Upper lobe of left lung (tissue), 6 donors: ENCODE results near the gene FGF3. TPM values are rescaled to one million over a fixed set of nuclear protein-coding genes. Genes with fewer than 3 reads are reported as not detected.
"Not testable (repeated sequence)": the region's sequence is repeated elsewhere in the genome, so short reads cannot be mapped to it uniquely, and the experiment has no call there.

Experiments used
- ATAC-seq, 2 donors: fragments of 200-7000 bp; cut with Tn5 transposase; one replicate each; pipeline ENCODE4 v1.9.1; 2022; ENCODE audit warnings: mild to moderate bottlenecking in 2 of 2, moderate library complexity in 2 of 2; ENCODE audit not compliant: low FRiP score in 2 of 2
- DNase-seq, 2 donors: peaks; one replicate each; pipeline ENCODE4 v3.0.0-alpha.2; 2019 to 2020
- H3K27ac ChIP-seq, 4 donors: fragments of 200-600 bp; sonication (generic); one replicate each; pipeline ENCODE4 v1.5.1; 2016 to 2019
- H3K27me3 ChIP-seq, 4 donors: fragments of 200-600 bp; sonication (generic); one replicate each; pipeline ENCODE4 v1.5.1; 2017 to 2019
- H3K36me3 ChIP-seq, 4 donors: fragments of 200-600 bp; sonication (generic); one replicate each; pipeline ENCODE4 v1.5.1; 2016 to 2019
- H3K4me1 ChIP-seq, 4 donors: fragments of 200-600 bp; sonication (generic); one replicate each; pipeline ENCODE4 v1.5.1; 2018 to 2019
- H3K4me3 ChIP-seq, 4 donors: fragments of 200-600 bp; sonication (generic); one replicate each; pipeline ENCODE4 v1.5.1; 2017 to 2019; ENCODE audit warnings: mild to moderate bottlenecking in 2 of 4, moderate library complexity in 1 of 4
- H3K9me3 ChIP-seq, 4 donors: fragments of 200-600 bp; sonication (generic); one replicate each; pipeline ENCODE4 v1.5.1; 2018 to 2019
- CTCF ChIP-seq, 6 experiments: fragments of 450-650 bp in 4 of 6; fragments of 200-600 bp in 2 of 6; sonication (generic) in 2 of 6; IDR thresholded peaks; one replicate each; pipeline ENCODE4 v1.5.1; 2016 to 2019; ENCODE audit warnings: antibody characterized with exemption in 6 of 6
- EP300 ChIP-seq, 4 donors: sonication (generic); formaldehyde crosslinking; IDR thresholded peaks; one replicate each; pipeline ENCODE4 v1.5.1; 2017; ENCODE audit warnings: antibody characterized with exemption in 4 of 4, control low read depth in 2 of 4
- POLR2A ChIP-seq, 4 donors: fragments of 450-650 bp; IDR thresholded peaks; one replicate each; pipeline ENCODE4 v1.5.1; 2016 to 2017; ENCODE audit warnings: antibody characterized with exemption in 4 of 4, mild to moderate bottlenecking in 2 of 4
- POLR2AphosphoS5 ChIP-seq, 2 donors: sonication (generic); formaldehyde crosslinking; IDR thresholded peaks; one replicate each; pipeline ENCODE4 v1.5.1; 2017; ENCODE audit warnings: antibody characterized with exemption in 2 of 2
- WGBS, 2 donors: methylation state at CpG; one replicate each; pipeline ENCODE4 v1.1.5; 2017 to 2018; 5-methylcytosine and 5-hydroxymethylcytosine counted together
- total RNA-seq, 6 donors: library from RNA; depleted of rRNA in 4 of 6; stranded (reverse); fragments of >200 nt in 4 of 6; gene quantifications; one replicate each; pipeline versions ENCODE4 v1.1.0 to v1.2.1, GENCODE V29; 2016 to 2021
- donor health status: DM: no; HTN: no; CAD: no; lungs with moderate emphysema.
- donor health status: DM: no; HTN: yes; CAD: no; lungs with severe emphysema.

The FGF3 gene
- total RNA-seq, 6 donors from 2014 or later = not detected

DNA sequence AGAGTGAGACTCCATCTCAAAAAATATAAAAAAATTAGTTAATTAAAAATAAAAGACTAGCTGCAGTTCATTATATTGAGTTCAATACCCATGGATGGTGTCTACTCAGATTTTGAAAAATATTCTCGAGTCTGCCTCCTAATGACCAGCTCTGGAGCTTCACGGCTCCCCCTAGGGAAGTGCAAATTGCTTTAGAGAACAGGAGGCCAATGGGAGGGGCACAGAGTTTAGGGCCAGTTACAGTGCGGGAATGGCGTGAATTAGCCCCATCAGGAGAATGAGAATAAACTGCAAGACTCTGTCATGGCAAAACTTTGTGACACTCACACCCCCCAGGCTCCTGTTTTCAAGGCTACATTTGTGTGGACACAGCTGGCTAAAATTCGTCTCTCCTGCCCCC lies 48.7 kb downstream of the FGF3 start:
- Histone ChIP-seq H3K4me1 (peaks cover 0 to 16% (median 0%) of the 10 kb centered on the region in 4 donors), H3K9me3 (peaks cover 0 to 3% (median 0%) of the 10 kb centered on the region in 4 donors), H3K4me3 (no peak overlapping the region), H3K27me3 (peaks cover 0 to 30% (median 10%) of the 10 kb centered on the region in 4 donors), H3K27ac (no peak overlapping the region), H3K36me3 (no peaks in the 10 kb centered on the region)
- DNase-seq = no peak
- no peak for TF ChIP-seq POLR2AphosphoS5 (IDR thresholded peaks at IDR 0.05)
- 25 to 29% methylated on average over 5 of the region's 5 CpGs for WGBS, 2 donors
- ATAC-seq = no peak

GRCh38 chr11:69765498-69765995 lies 53.7 kb downstream of the FGF3 start:
- peaks cover 0 to 3% (median 0%) of the 10 kb centered on the region in 4 donors for H3K9me3 ChIP-seq
- H3K36me3 ChIP-seq = no peaks in the 10 kb centered on the region
- TF ChIP-seq CTCF (IDR thresholded peaks at IDR 0.05) (no peak), POLR2AphosphoS5 (IDR thresholded peaks at IDR 0.05) (no peak), EP300 (IDR thresholded peaks at IDR 0.05) (no peak), POLR2A (IDR thresholded peaks at IDR 0.05) (no peak)
- WGBS, 2 donors = 66 to 80% methylated on average over 10 of the region's 10 CpGs
- H3K27ac ChIP-seq = no peak overlapping the region
- no peak overlapping the region for H3K4me3 ChIP-seq
- peaks cover 0 to 3% (median under 1%) of the 10 kb centered on the region in 4 donors for H3K27me3 ChIP-seq
- DNase-seq = no peak
- no peak for ATAC-seq
- H3K4me1 ChIP-seq = no peaks in the 10 kb centered on the region

DNA sequence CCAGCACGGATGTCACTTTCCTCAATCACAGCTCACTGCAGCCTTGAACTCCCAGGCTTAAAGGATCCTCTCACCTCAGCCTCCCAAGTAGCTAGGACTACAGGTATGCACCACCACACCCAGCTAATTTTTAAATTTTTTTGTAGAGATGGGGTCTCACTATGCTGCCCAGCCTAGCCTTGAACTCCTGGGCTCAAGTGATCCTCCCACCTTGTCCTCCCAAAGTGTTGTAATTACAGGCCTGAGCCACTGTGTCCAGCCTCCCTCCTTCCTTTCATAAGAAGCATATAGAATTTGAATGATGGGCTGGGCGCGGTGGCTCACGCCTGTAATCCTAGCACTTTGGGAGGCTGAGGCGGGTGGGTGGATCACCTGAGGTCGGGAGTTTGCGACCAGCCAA lies 54.3 kb downstream of the FGF3 start:
- not testable (repeated sequence) for H3K4me1 ChIP-seq, H3K27me3 ChIP-seq, H3K9me3 ChIP-seq, DNase-seq, H3K27ac ChIP-seq, H3K4me3 ChIP-seq, ATAC-seq, H3K36me3 ChIP-seq
- WGBS, 2 donors = 94% methylated on average over 7 of the region's 7 CpGs

GRCh38 chr11:69760319-69760718 lies 58.9 kb downstream of the FGF3 start:
- DNase-seq (no peak), ATAC-seq (no peak)
- Histone ChIP-seq H3K9me3 (peaks cover 0 to 3% (median 0%) of the 10 kb centered on the region in 4 donors), H3K4me1 (no peaks in the 10 kb centered on the region), H3K4me3 (no peak overlapping the region), H3K36me3 (no peaks in the 10 kb centered on the region), H3K27ac (no peak overlapping the region), H3K27me3 (no peaks in the 10 kb centered on the region)
- 48 to 54% methylated on average over 3 to 4 of the region's 4 CpGs for WGBS, 2 donors
- TF ChIP-seq CTCF (IDR thresholded peaks at IDR 0.05) (no peak), POLR2AphosphoS5 (IDR thresholded peaks at IDR 0.05) (no peak), POLR2A (IDR thresholded peaks at IDR 0.05) (no peak), EP300 (IDR thresholded peaks at IDR 0.05) (no peak)

Other genes starting within 250 kb of the FGF3 start
- 100 to 1,000 TPM in 5 of 6 donors, 10 to 100 TPM in 1; 23.0 to 404 (median 237) TPM for gene CCND1, start 178.3 kb downstream of the FGF3 start, total RNA-seq
- 10 to 100 TPM; 18.5 to 68.1 (median 28.3) TPM for gene LTO1, start 144.1 kb downstream of the FGF3 start, total RNA-seq
- under 1 TPM in 2 of 6 donors, not detected in 4; 0.23 to 0.24 TPM for gene FGF19, start 115.4 kb downstream of the FGF3 start, total RNA-seq
- gene FGF4, start 44.1 kb downstream of the FGF3 start, total RNA-seq = not detected